GM19328 (cell line): ENCODE results near the gene ATP2B1.
"Not testable (repeated sequence)": the region's sequence is repeated elsewhere in the genome, so short reads cannot be mapped to it uniquely, and the experiment has no call there.

ENCODE experiments used
- ATAC-seq: cut with Tn5 transposase; IDR thresholded peaks from one replicate; pipeline ENCODE4 v1.9.1; 2021; ENCODE audit warnings: mild to moderate bottlenecking, moderate library complexity; ENCODE audit not compliant: unreplicated experiment

ATP2B1 gene

DNA sequence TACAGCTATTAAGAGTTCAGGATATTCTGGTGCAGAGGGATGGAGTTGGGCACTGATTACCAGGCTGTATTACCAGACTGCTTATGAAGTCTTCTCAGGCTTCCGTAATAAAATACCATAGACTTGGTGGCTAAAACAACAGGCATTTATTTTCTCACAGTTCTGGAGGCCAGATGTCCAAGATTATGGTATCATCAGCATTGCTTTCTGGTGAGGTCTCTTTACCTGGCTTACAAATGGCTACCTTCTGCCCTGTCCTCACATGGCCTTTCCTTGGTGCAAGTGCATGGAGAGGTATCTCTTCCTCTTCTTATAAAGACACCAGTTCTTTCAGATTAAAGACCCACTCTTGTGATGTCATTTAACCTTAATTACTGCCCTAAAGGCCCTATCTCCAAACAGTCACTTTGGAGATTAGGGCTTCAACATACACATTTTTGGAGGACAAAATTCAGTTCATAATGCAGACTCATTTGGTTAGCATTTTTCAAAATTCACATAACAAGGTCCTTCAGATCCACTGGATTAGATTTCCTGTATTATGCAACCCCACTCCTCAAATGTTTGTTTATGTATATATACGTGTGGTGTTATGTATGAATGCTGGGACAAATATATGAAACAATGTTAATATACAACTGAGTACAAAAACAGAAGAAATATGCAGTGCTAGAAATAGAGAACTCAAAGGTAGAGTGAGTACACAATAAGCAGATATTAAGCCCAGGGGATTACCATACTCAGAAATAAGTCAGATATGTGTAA, 9.3 kb upstream of the ATP2B1 start:
- ATAC-seq = no peak

DNA sequence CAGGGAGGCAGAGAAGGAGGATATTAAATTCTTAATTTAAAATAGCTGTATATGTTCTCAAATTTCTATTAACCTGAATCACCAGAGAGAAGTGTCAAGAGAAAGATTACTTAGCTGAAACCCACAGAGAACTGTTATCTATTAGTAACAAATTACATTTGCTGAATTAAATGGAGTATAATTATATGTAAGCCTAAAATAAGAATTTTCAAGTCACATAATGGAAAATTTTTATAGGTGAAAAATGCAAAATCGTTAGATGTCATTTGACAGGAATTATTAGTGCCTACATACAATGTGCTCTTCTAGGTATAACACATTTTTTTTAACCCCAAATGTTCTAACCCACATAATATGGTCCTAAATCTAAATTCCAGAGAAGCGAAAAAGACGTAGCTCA, 4.1 kb upstream of the ATP2B1 start:
- ATAC-seq = no peak

DNA sequence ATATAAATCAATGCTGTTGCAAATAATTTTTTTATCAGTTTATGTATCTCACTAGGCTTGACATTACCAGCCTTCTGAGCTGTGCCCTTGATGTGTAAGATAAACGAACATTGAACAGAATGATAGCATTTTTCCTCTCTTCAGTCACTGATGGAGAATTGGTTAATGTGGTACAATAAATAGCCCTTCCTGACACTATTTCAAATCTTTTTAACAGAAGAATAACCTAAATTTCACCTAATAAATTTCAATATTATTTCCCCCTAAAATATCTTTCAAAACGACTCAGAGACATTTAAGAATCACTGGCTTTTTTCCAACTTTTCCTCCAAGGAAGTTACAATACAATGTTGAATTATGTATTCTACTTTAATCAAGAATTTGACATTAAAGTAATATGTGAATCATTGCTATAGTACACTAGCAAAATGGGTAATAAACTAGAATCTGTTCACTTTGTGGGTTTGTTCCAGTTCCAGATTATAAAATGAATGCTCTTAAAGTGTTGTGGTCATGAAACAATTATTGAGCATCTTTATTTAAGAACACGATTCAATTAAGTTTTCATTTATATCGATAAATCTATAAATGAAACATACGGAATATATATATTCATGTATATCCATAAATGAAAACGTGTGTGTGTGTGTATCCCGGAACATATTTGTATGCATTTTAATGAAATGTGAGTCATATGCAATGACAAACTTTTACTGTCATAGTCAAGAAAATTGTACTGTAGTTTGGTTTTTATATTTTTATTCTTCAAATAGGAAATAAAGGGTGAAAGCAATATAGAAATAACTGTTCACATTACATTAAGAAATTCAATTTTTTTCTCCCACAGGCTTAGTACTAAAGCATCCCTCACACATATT, 2.5 kb upstream of the ATP2B1 start:
- no peak for ATAC-seq

DNA sequence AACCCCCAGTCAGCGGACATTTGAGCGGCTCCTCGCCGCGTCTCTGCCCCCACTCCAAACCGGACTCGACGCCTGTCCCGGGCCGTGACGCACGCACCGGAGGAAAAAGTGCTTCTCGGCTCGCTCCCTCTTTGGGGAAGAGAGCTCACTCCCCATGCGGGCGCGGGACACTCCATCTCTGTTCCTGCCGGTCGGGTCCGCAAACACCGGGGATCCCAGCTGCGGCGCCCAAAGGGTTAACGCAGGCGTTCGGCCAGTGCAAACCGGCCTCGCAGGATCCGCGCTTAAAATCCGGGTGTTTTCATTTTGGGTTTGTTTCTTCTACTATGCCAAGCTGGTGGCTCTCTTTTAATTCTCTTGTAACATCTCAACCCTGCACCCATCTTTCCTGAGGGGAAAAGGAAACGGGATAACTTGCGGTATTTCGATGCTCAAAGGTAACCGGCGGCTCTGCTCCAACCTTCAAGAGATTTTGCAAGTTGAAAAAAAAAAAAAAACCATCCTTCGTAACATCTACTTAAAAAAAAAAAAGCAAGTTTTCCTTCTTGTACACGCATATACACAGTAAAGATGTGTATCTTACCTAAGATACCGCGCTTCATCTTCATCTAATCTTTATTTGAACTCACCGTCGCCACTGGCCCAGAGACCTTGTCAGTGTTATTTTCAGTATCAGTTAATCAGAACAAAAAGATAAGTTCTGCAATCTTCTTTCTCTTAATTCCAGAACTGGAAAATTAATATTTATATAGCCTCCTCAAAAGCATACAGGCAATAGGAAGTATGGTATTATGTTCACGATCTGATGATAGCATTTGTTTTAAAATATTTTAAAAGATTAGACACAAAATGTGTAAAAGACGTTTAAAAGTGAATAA, 1.6 kb upstream of the ATP2B1 start:
- ATAC-seq = peak; percentile 0

DNA sequence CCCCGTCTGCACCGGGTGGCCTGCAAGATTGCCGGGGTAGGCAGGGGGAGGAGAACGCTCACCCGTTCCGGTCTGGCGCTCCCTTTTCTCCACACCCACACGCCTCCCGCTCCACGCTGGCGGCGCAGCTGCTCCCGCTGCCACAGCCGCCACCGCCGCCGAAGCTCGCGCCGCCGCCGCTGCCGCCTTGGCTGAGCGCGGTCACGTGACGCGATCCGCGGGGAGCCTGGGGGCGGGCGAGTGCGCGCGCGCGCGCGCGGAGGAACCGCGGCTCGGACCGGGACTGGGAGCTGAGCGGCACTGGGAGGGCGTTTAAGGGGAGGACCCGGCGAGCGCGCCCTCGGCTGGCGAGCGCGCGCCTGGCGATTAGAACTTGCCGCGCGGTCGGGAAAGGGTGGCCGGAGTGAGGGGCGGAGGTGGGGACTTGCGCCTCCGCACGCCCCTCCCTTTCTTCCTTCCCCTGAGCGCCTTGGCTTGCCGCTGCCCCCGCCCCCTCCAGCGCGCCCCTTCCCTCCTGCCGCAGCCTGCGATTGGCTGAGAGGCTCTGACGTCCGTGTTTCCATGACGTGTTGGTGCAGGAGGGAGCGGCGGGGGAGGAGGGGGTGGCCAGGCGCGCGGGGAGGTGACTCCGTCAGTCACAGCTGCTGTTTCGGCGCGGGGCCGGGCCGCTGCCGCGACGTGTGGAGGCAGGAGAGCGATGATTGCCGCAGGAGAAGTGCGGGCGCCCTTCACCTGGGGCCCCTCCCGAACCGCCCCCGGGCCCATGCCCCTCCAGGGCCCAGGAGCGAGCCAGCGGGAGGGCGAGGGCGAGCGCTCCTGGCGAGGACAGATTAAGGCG, 738 bp upstream of the ATP2B1 start:
- ATAC-seq = peak; percentile 64

DNA sequence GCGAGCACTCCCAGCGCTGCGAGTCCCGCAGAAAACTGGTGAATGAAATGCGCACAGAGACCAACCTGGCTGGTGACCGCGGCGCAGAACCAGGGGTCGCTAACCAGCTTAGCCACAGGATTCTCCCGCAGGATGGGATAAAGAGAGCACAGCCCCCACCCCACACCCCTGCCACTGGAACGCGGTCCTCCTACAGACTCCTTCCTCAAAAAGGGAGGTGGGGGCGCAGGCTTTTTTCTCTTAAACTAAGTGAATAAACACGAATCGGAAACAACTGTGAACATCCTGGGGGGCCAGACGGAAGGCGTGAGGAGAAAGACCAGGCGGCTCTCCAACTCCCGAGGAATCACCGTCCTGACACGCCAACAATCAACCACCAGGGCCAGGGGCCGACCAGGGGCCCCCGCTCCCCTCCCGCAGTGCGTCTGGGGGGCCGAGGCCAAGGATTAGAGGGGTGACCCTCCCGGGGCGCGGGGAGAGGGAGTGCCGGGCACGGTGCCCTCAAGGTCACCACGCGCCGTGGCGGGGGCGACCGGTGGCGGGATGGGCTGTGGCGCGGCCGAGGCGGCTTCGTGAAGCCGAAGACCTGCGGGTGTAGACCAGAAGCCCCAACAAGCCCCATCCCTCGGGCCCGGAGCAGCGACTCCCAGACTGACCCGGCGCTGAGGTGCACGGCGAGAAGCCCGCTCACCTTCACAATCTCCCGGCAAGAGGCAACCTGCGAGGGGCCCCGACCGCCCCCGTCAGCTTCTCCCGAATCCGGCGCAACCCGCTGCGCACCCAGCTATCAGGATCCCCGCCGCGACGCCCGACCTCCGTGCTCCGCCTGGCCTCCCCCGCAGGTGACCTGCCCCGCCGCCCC, 704 bp downstream of the ATP2B1 start:
- ATAC-seq = no peak

DNA sequence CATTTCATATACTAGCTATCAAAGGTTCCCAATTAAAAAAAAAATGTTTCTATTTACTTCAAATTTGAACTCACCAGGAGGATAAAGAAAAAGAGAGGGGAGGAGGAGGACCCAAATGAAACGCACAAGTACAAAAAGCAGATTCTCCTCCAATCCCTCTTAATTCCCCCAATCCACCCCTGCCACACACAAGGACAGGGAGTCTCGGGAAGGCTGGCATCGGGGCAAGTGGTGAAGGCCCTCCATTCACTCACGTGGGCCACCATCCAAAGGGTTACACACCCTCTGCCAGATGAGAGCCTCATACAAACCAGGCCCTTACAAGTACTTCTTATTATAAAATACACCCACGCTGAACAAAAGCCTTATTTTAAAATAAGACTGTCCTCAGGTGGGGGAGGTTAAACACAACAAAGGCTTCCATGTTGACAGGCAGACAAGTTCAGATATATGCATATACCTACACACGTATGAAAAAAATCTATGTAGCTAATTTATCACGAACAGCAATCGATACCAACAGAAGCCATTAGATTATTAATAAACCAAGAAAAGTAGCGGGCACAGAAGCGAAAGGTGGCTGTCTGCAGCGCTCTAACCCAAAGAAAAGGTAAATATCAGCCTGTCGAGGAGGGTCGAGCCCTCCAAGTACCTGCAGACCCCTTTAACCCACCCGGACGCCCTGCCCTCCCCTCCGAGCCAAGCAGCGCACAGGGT, 1.5 kb downstream of the ATP2B1 start:
- ATAC-seq = no peak

DNA sequence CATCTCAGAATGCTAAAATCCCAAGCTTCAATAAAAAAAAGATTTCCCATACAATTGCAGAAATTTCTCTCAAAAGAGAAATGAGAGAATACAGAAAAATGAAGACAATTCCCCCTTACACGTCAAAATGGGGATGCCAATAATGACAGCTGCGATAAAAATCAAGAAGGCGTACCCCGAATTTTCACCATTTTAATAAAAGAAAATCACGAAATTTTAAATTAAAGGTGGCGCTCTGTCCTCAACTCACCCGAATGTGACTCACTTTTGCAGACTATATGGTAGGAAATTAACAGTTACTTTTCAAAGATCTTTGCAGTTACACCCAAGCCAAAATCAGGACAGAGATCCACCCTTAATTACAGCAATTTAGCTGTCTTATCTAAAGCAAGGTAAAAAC, 2.1 kb downstream of the ATP2B1 start:
- ATAC-seq = no peak

DNA sequence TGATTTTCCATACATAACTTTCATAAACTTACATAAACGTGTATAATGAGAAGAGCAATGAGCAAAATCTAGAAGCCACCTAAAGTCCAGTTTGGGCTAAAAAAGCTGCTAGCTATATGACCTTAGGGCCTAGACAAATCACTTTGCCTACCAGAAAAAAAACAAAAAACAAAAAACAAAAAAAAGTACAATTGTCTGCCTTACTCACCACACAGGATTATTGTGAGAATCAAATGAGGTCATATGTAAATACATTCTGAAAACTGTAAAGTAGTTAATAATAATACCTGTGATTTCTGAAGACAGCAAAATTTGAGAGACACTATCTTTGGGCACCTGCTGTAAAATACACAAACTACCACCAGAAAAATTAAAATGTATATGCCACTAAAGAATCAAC, 4.2 kb downstream of the ATP2B1 start:
- ATAC-seq = no peak

DNA sequence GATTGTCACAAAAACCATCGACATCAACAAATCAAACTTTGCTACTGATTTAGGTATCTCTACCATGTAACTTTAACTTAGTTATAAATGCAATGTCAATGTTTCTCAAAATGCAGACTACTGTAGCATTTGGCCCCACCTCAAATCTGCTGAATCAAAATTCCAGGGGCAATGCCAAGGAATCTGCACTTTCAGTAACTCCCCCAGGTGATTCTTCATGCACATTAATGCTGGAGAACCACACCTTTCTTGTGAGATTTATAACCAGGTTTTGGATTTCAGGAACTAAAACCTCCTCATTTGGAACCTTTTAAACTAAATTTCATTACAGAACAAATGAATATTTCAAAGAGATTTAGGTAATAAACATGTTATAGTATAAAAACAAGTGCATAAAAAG, 4.9 kb downstream of the ATP2B1 start:
- ATAC-seq = no peak

DNA sequence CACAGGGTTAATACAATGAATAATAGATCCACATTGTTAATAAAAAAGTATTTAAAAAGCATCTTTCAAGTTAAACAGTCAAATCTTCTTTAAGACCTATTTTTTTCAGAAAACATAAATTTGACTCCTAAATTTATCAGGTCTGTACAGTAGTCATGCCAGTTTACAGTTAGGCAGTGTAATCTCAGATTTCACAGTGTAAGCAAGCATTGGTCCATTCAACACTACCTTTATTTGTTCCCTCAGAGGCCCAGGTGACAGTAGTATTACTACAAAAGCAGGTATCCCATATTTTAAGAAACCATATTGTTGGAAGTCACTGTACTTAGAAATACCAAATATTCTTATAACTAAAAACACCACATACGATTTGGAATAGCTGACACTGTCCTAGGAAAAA, 6.1 kb downstream of the ATP2B1 start:
- ATAC-seq = no peak

DNA sequence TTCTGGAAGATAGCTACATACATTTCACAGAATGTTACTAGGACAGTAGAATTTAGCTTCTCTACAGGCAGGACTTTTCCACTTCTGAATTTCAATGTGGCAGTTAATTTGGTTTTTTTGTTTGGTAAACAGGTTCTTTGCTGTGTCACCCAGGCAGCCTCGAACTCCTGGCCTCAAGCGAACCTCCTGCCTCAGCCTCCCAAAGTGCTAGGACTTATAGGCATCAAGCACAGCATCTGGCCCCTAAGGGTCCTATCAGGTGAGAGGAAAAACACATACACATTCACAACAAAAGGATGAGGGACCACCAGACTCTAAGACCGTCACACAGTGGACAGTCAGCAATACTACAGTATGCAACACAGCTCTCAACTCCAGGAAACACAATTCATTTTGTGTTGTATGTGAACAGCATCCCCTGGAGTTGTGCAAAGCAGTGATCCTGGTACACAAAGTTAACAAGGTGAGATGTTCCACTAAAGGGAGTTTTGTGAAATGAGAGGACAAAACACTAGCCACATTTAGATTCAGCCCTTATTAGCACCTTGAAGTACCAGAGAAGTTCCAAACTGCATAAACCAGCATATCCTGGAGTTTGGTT, 6.9 kb downstream of the ATP2B1 start:
- no peak for ATAC-seq

DNA sequence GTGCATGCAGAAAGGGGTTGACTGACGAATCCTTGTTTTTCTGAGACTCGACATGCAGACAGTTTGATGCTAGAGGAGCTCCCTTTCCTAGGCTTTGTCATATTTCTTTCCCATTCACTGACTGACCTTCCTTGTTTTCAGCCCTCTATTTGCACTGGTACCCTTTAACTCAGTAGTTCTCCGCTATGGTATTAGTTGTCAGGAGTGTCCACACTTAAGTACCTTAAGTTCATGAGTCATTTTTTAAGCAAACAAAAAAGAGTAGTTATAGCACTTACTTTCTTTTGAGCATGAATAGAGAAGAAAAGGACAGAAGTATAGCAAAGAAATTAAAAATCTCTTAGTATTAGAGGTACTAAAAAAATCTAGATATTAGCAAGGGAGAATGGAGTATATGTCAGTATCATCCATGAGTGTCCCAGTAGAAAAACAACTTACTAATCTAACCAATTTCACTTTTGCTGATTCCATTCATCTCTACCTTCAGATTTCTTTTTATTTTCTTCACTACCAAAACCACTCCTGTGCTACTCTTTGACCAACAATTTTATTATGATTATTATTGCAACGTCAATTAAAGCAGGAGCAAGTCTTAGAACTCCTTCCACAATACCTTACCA, 8.3 kb downstream of the ATP2B1 start:
- ATAC-seq = no peak

DNA sequence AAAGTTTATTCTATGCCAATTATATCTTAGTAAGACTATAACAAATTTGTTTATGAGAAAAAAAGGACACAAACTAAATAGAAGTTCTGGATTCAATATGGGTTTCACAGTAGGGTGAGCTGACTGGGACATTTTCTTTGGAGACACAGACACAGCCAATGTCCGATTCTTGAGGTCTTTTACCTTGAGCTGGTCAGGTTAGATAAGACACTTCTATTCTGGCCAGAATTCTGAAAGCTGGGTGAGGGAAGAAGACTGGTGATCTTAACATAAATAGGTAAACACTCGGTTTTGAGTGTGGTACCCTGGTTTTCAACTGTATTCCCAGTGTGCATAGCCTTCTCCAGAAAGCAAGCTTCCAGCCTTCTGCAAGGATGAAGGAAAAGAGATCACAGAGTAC, 10.0 kb downstream of the ATP2B1 start:
- ATAC-seq = no peak

DNA sequence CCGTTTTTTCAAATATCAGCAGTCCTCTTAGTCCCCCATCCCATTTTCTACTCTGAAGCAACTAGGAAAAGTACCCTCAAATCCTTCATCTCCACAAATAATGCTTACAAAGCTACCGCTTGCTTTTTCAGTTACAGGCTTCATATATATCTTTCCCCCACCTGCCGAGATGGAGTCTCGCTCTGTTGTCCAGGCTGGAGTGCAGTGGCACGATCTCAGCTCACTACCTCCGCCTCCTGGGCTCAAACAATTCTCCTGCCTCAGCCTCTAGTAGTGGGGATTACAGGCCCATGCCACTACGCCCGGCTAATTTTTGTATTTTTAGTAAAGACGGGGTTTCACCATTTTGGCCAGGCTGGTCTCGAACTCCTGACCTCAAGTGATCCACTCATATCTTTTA, 10.9 kb downstream of the ATP2B1 start:
- ATAC-seq = not testable (repeated sequence)

DNA sequence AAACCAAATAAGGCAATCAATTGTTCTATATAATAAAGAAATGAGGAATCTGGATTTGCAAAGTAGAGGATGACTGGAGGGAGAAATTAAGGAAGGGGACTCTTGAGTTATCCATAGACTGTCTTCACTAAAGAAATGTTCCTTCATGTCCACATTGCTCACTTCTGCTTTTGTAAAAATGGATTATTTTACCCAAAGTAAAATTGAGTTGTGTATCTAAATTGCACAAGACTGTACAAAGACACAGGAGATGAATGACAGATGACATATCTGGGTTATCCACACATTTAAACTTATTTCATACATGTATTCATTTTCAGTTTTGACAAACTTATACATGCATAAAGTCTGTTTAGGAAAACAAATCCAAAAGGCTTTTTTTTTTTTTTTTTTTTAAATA, 11.3 kb downstream of the ATP2B1 start:
- no peak for ATAC-seq

DNA sequence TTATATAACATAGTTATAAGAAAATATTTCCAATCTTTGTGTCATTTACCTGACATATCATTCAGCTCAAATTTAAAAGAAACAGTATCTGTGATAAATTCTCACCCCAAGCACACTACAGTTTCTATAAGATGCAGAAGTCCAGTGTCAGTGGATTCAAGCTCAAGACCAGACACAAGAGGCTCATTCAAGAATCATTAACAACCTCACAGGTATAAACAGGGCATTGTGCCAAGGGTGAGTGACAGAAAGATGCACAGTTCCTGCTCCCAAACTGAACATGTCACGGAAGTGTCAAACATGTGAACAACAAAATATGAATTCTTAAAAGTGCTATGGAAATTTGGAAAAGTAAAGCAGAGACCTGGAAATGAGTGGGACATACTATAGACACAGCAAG, 12.8 kb downstream of the ATP2B1 start:
- ATAC-seq = no peak

DNA sequence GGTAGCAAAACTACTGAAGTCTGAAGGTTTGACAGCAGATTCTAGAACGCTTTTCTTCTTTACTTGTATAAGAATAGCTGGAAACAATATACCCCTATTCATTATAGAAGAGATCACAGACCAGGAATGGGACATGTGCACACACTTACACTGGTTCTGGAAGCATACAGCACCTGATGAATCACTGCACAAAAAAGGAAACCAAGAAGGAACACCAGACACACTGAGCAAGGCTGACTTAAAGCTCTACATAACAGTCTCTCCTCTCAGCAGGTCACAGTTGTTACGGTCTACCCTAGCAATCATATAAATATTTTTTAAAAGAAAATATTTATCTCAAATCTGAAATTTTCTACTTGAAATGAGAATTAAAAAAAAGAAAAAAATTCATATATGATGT, 13.5 kb downstream of the ATP2B1 start:
- no peak for ATAC-seq
